K562 (cell line): ENCODE results near the gene PLCD1. TPM values are rescaled to one million over a fixed set of nuclear protein-coding genes. Genes with fewer than 3 reads are reported as not detected.
A peak's percentile ranks its signal among the peaks of the same experiment; 100 is the strongest.

ENCODE experiments used
- ATAC-seq: fragments of 200-7000 bp; cut with Tn5 transposase; 3 replicates; pipeline ENCODE4 v1.9.1; 2020; ENCODE audit warnings: moderate library complexity
- BruUV-seq: library from RNA; stranded (reverse); fragments of 400-500 nt; replicated peaks from 2 replicates; lab custom pipeline; 2021; lab: Mats Ljungman, UMichigan
- CTCF ChIA-PET: fragments of 300-600 bp; formaldehyde crosslinking; extraction: SDS; loops from one replicate; lab custom pipeline; 2021; ENCODE audit warnings: low intra/inter-chr PET ratio; lab: Yijun Ruan, JAX
- POLR2A ChIA-PET: fragments of 300-600, 350-650 bp; sonication (Branson Sonifier 250); formaldehyde crosslinking; extraction: SDS; loops from one replicate; lab custom pipeline; 2021; ENCODE audit warnings: antibody characterized with exemption, inconsistent platforms; lab: Yijun Ruan, JAX
- DNase-seq, 4 experiments: peaks; one replicate each; pipeline versions ENCODE4 v3.0.0 to v3.0.0-alpha.2; 2011 to 2018; ENCODE audit warnings: low spot score in 3 of 4, mixed read lengths in 3 of 4; ENCODE audit errors: extremely low read depth in 1 of 4
- FAIRE-seq: peaks from 2 replicates; lab custom pipeline; 2011; peaks lifted over from hg19 to GRCh38; lab: Jason Lieb, UNC
- H2AFZ ChIP-seq: 2 replicates; pipeline ENCODE4 v1.6.0; 2011; ENCODE audit warnings: low read depth, low read length, control low read depth, inconsistent platforms
- H3K27ac ChIP-seq: fragments of 200-600 bp; 3 replicates; pipeline ENCODE4 v1.8.0; 2011; ENCODE audit warnings: low read depth, mild to moderate bottlenecking, control low read depth, inconsistent platforms, low read length, moderate library complexity, mixed read lengths; ENCODE audit errors: extremely low read depth
- H3K27me3 ChIP-seq, 2 experiments: fragments of 300-600 bp in 1 of 2; 2 replicates in 1 of 2; 3 replicates in 1 of 2; pipeline versions ENCODE4 v1.6.0 to v1.8.0; 2011; ENCODE audit warnings: inconsistent platforms in 2 of 2, low read length in 2 of 2, mild to moderate bottlenecking in 1 of 2, mixed read lengths in 1 of 2, moderate library complexity in 1 of 2; ENCODE audit not compliant: control insufficient read depth in 2 of 2, insufficient read depth in 2 of 2
- H3K36me3 ChIP-seq: fragments of 300-600 bp; 3 replicates; pipeline ENCODE4 v1.8.0; 2011; ENCODE audit warnings: mild to moderate bottlenecking, low read length, inconsistent platforms; ENCODE audit not compliant: control insufficient read depth, insufficient read depth
- H3K4me1 ChIP-seq, 2 experiments: fragments of 200-600 bp in 1 of 2; replicated peaks in 1 of 2; 2 replicates in 1 of 2; 3 replicates in 1 of 2; pipeline versions ENCODE4 v1.5.1 to v1.8.0; 2011; ENCODE audit warnings: inconsistent platforms in 2 of 2, low read length in 2 of 2, mild to moderate bottlenecking in 1 of 2, mixed read lengths in 1 of 2, moderate library complexity in 1 of 2; ENCODE audit not compliant: control insufficient read depth in 2 of 2, insufficient read depth in 2 of 2
- H3K4me2 ChIP-seq: 2 replicates; pipeline ENCODE4 v1.6.1; 2011; ENCODE audit warnings: low read length, control low read depth, inconsistent platforms, mixed read lengths; ENCODE audit not compliant: insufficient read depth
- H3K4me3 ChIP-seq: fragments of 200-600 bp; sonication (generic), shearing (Covaris generic); 2 replicates; pipeline ENCODE4 v1.5.1; 2016; ENCODE audit warnings: control low read depth, inconsistent platforms
- H3K79me2 ChIP-seq: fragments of 200-600 bp; 3 replicates; pipeline ENCODE4 v1.8.0; 2011; ENCODE audit warnings: low read length, inconsistent platforms; ENCODE audit not compliant: control insufficient read depth, insufficient read depth
- H3K9ac ChIP-seq, 2 experiments: 2 replicates each; pipeline versions ENCODE4 v1.6.0 to v1.6.1; 2011; ENCODE audit warnings: low read depth in 2 of 2, low read length in 2 of 2, control low read depth in 1 of 2, inconsistent platforms in 1 of 2, mild to moderate bottlenecking in 1 of 2, mixed read lengths in 1 of 2; ENCODE audit not compliant: insufficient read depth in 1 of 2
- H3K9me1 ChIP-seq: one replicate; pipeline ENCODE4 v1.6.0; 2011; ENCODE audit warnings: inconsistent platforms, mild to moderate bottlenecking, low read length, moderate library complexity; ENCODE audit not compliant: control insufficient read depth, insufficient read depth
- H3K9me3 ChIP-seq: replicated peaks from 2 replicates; pipeline ENCODE4 v1.5.1; 2011; ENCODE audit warnings: low read depth, low read length, inconsistent platforms; ENCODE audit not compliant: control insufficient read depth, insufficient read depth
- H4K20me1 ChIP-seq: replicated peaks from 2 replicates; pipeline ENCODE4 v1.6.1; 2011; ENCODE audit warnings: low read length, inconsistent platforms, mixed read lengths; ENCODE audit not compliant: control insufficient read depth, insufficient read depth
- FOXP1 ChIP-seq: sonication (generic); formaldehyde crosslinking; IDR thresholded peaks from 2 replicates; pipeline ENCODE4 v1.8.0; 2022; ENCODE audit warnings: mild to moderate bottlenecking, missing genetic modification reagents
- MAFG ChIP-seq: fragments of 450-650 bp; conservative IDR thresholded peaks from 2 replicates; pipeline ENCODE4 v1.6.1; 2016; ENCODE audit warnings: missing genetic modification characterization, missing compliant biosample characterization
- NUFIP1 ChIP-seq: fragments of 450-650 bp; IDR thresholded peaks from 2 replicates; pipeline ENCODE4 v1.6.1; 2018; ENCODE audit not compliant: partially characterized antibody
- PHF21A ChIP-seq: fragments of 450-650 bp; IDR thresholded peaks from 2 replicates; pipeline ENCODE4 v1.6.1; 2017; ENCODE audit warnings: low read depth, borderline replicate concordance
- PYGO2 ChIP-seq: fragments of 450-650 bp; IDR thresholded peaks from 2 replicates; pipeline ENCODE4 v1.6.1; 2016; ENCODE audit warnings: mild to moderate bottlenecking, missing genetic modification characterization, moderate library complexity, missing compliant biosample characterization
- SPI1 ChIP-seq: IDR thresholded peaks from 2 replicates; pipeline ENCODE4 v1.6.1; 2011; ENCODE audit warnings: low read depth, low read length, control low read depth, borderline replicate concordance
- TAF1 ChIP-seq: IDR thresholded peaks from 2 replicates; pipeline ENCODE4 v1.6.1; 2011; ENCODE audit warnings: mild to moderate bottlenecking, low read length, moderate library complexity; ENCODE audit not compliant: insufficient read depth, control insufficient read depth, severe bottlenecking; ENCODE audit errors: extremely low read depth
- THAP12 ChIP-seq: fragments of 250-450 bp; sonication (Bioruptor Pico); IDR thresholded peaks from 2 replicates; pipeline ENCODE4 v1.9.0; 2021; ENCODE audit warnings: mild to moderate bottlenecking, inconsistent platforms
- XRCC4 ChIP-seq: IDR thresholded peaks from one replicate; pipeline ENCODE4 v1.6.1; 2011; ENCODE audit not compliant: insufficient read depth, insufficient read length; ENCODE audit errors: extremely low read depth
- ZNF316 ChIP-seq: fragments of 450-650 bp; IDR thresholded peaks from 2 replicates; pipeline ENCODE4 v1.6.1; 2016
- ZNF347 ChIP-seq: fragments of 450-650 bp; formaldehyde crosslinking; IDR thresholded peaks from 2 replicates; pipeline ENCODE4 v1.4.0; 2020; ENCODE audit warnings: low read depth, mild to moderate bottlenecking, moderate library complexity
- WGBS: fragments of 100-300 bp; shearing (Covaris generic); methylation state at CpG from one replicate; pipeline ENCODE4 v1.1.6; 2016; ENCODE audit warnings: low coverage, mixed read lengths; ENCODE audit not compliant: insufficient coverage; ENCODE audit errors: missing lambda C conversion rate; 5-methylcytosine and 5-hydroxymethylcytosine counted together
- in situ Hi-C: fragments of 300-500 bp; cut with MboI; formaldehyde crosslinking; loops from 4 replicates; pipeline ENCODE4 v1.15.0; 2018; ENCODE audit warnings: inconsistent platforms, mixed read lengths
- intact Hi-C: fragments of 100-400 bp; cut with micrococcal nuclease; formaldehyde crosslinking; loops from 2 replicates; pipeline ENCODE4 v1.14.2; 2022
- polyA plus RNA-seq, 8 experiments: library from polyadenylated mRNA; depleted of rRNA in 4 of 8; stranded (reverse) in 5 of 8; unstranded in 3 of 8; fragments of >200 nt; fragmentation: Nextera tagmentation in 2 of 8; fragmentation: Illumina TruSeq in 1 of 8; extraction: Ambion mirVana in 2 of 8; extraction: Trizol in 1 of 8; gene quantifications; 2 replicates each; pipeline versions ENCODE4 v1.2.1 to v1.2.3, GENCODE V29; 2011 to 2014; ENCODE audit warnings: inconsistent platforms in 1 of 8, missing spikeins in 1 of 8
- total RNA-seq, 7 experiments: library from RNA; depleted of rRNA in 6 of 7; stranded (reverse); fragments of >200 nt in 6 of 7; fragmentation: Illumina TruSeq in 2 of 7; extraction: Trizol in 2 of 7; gene quantifications; 2 replicates each; pipeline versions ENCODE4 v1.2.1 to v1.2.3, GENCODE V29; 2011 to 2021; ENCODE audit warnings: low replicate concordance in 1 of 7

The PLCD1 gene
- total and polyA plus RNA-seq, 9 of the 15 experiments (the other 6 are each of a cell fraction or from before 2014, with no cell fraction given) = 5.4 to 209 (median 116) TPM

DNA sequence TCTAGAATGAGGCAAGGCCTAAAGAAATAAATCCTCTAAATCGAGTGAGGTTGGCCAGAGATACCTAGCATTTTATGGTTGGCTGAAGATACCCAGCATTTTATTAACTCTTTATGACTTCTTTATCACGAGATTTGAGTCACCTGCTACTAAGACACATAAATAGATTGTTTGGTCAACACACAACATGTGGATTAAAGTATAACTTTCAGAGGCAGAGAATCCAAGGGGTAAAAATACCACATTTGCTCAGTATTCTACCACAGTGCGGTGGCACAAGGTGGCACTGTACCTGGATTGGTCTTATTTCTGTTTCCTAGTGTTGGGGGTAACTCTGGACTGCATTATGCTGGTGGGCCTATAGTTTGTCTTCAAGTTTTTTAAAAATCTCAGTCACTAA, 65.8 kb downstream of the PLCD1 start (continued):
- TF ChIP-seq FOXP1 (CRISPR knock-in tag) (no peak), SPI1 (no peak), TAF1 (no peak), THAP12 (CRISPR knock-in tag) (no peak), PHF21A (no peak), ZNF347 (CRISPR knock-in tag) (no peak)

- Histone ChIP-seq H3K9me1 (no peaks in the 10 kb centered on the region), H3K79me2 (no peaks in the 10 kb centered on the region), H3K4me3 (no peak overlapping the region), H3K9me3 (no peaks in the 10 kb centered on the region), H2AFZ (0 out of 2 replicates have a peak overlapping the region, but pooled peaks have one; percentile 25), H3K4me2 (no peak overlapping the region), H3K27ac (no peak overlapping the region), H3K27me3 (0 out of 5 replicates have a peak, but pooled peaks cover 3 to 4% of the 10 kb centered on the region in 2 experiments), H3K9ac (no peak overlapping the region), H4K20me1 (no peaks in the 10 kb centered on the region), H3K36me3 (no peaks in the 10 kb centered on the region), H3K4me1 (no peaks in the 10 kb centered on the region)
- intact Hi-C loops = loop anchor here (10.0 kb wide), 1 partner anchor 408 kb away; no protein-coding TSS in a partner anchor
- FAIRE-seq = no peak
- DNase-seq = no peak
- ChIA-PET POLR2A (interaction anchor here (0.6 kb wide), 1 partner anchor 44 kb away, joined by 4 read pairs; no protein-coding TSS in a partner anchor), CTCF (no interaction called here)
- in situ Hi-C loops = no loop called here
- TF ChIP-seq NUFIP1 (no peak), PYGO2 (0 out of 2 replicates have a peak, but pooled peaks have one; percentile 15), XRCC4 (no peak), MAFG (0 out of 2 replicates have a peak, but pooled peaks have one; percentile 27), ZNF316 (peak; percentile 47; the same call in 1 of the 2 replicates)
- WGBS = 23% methylated on average over 5 of the region's 5 CpGs
- ATAC-seq = no peak
- no TSS peak for BruUV-seq
These were observed 66.4 kb downstream of the PLCD1 start for GRCh38 chr3:37963016-37963415.
